H1 (cell line): Measurements from ENCODE around the gene COMMD2. TPM values are rescaled to one million over a fixed set of nuclear protein-coding genes. Genes with fewer than 3 reads are reported as not detected.

ENCODE experiments used
- ASH2L ChIP-seq: fragments of 200-600, 300-600 bp; sonication (generic); IDR thresholded peaks from one replicate; pipeline ENCODE4 v1.7.1; 2017; ENCODE audit warnings: low read length
- BACH1 ChIP-seq: IDR thresholded peaks from 2 replicates; pipeline ENCODE4 v1.6.1; 2012; ENCODE audit warnings: low read length, improper control_type of control experiment
- CBX5 ChIP-seq: fragments of 300-800, 300-1000 bp; sonication (generic); IDR thresholded peaks from 2 replicates; pipeline ENCODE4 v1.7.1; 2016; ENCODE audit warnings: antibody characterized with exemption, low read length, low read depth
- GTF2F1 ChIP-seq: IDR thresholded peaks from 2 replicates; pipeline ENCODE4 v1.6.1; 2012; ENCODE audit warnings: low read depth, low read length, improper control_type of control experiment, borderline replicate concordance
- HDAC2 ChIP-seq, 2 experiments: fragments of 300-600 bp in 1 of 2; sonication (generic) in 1 of 2; IDR thresholded peaks; 2 replicates each; pipeline ENCODE4 v1.6.1; 2011 to 2012; ENCODE audit warnings: low read depth in 2 of 2, low read length in 2 of 2, mild to moderate bottlenecking in 2 of 2, moderate library complexity in 2 of 2, borderline replicate concordance in 1 of 2, inconsistent platforms in 1 of 2
- JUN ChIP-seq: IDR thresholded peaks from 2 replicates; pipeline ENCODE4 v1.6.1; 2011; ENCODE audit warnings: low read depth, mild to moderate bottlenecking, improper control_type of control experiment, low read length
- KDM5A ChIP-seq: fragments of 200-600 bp; IDR thresholded peaks from 2 replicates; pipeline ENCODE4 v1.7.1; 2012; ENCODE audit warnings: mild to moderate bottlenecking, low read length, inconsistent platforms, mixed read lengths
- MAFK ChIP-seq: IDR thresholded peaks from 2 replicates; pipeline ENCODE4 v1.6.1; 2012; ENCODE audit warnings: low read depth, mild to moderate bottlenecking, improper control_type of control experiment, low read length
- POLR2A ChIP-seq, 2 experiments: IDR thresholded peaks; 1 replicate in 1 of 2; 2 replicates in 1 of 2; pipeline ENCODE4 v1.6.1; 2011; ENCODE audit warnings: low read depth in 2 of 2, low read length in 2 of 2, mild to moderate bottlenecking in 2 of 2; ENCODE audit errors: control extremely low read depth in 1 of 2
- RFX5 ChIP-seq: IDR thresholded peaks from 2 replicates; pipeline ENCODE4 v1.6.1; 2011; ENCODE audit warnings: low read depth, low read length, improper control_type of control experiment, borderline replicate concordance
- RNF2 ChIP-seq: fragments of 200-900, 300-1000 bp; sonication (generic); IDR thresholded peaks from 2 replicates; pipeline ENCODE4 v1.7.1; 2016; ENCODE audit warnings: borderline replicate concordance, low read depth, mild to moderate bottlenecking, antibody characterized with exemption, low read length; ENCODE audit not compliant: poor library complexity, severe bottlenecking; ENCODE audit errors: missing control alignments
- SIN3A ChIP-seq, 2 experiments: IDR thresholded peaks in 1 of 2; conservative IDR thresholded peaks in 1 of 2; 2 replicates each; pipeline ENCODE4 v1.6.1; 2011 to 2012; ENCODE audit warnings: low read length in 2 of 2, improper control_type of control experiment in 1 of 2, low read depth in 1 of 2, mild to moderate bottlenecking in 1 of 2
- SIRT6 ChIP-seq: IDR thresholded peaks from one replicate; pipeline ENCODE4 v1.7.1; 2012; ENCODE audit warnings: low read length, inconsistent platforms
- SIX5 ChIP-seq: IDR thresholded peaks from 2 replicates; pipeline ENCODE4 v1.6.1; 2011; ENCODE audit warnings: mild to moderate bottlenecking, low read depth, low read length
- SP2 ChIP-seq: IDR thresholded peaks from 2 replicates; pipeline ENCODE4 v1.6.1; 2012; ENCODE audit warnings: mild to moderate bottlenecking, low read length, inconsistent platforms
- SUZ12 ChIP-seq: fragments of 200-600 bp; sonication (generic); IDR thresholded peaks from 2 replicates; pipeline ENCODE4 v1.6.1; 2012; ENCODE audit warnings: mild to moderate bottlenecking, inconsistent platforms, low read length, moderate library complexity, mixed read lengths
- TAF1 ChIP-seq: IDR thresholded peaks from 2 replicates; pipeline ENCODE4 v1.6.1; 2011; ENCODE audit warnings: mild to moderate bottlenecking, low read depth, low read length
- TEAD4 ChIP-seq: IDR thresholded peaks from 2 replicates; pipeline ENCODE4 v1.6.1; 2012; ENCODE audit warnings: low read depth, low read length, inconsistent platforms, mixed read lengths
- polyA plus RNA-seq, 7 experiments: library from polyadenylated mRNA; depleted of rRNA in 3 of 7; stranded (reverse) in 5 of 7; unstranded in 2 of 7; fragments of >200 nt in 5 of 7; fragments of 200-250 nt in 2 of 7; gene quantifications; 1 replicate in 5 of 7; 2 replicates in 1 of 7; 4 replicates in 1 of 7; pipeline versions ENCODE4 v1.2.1 to v1.2.3, GENCODE V29; 2011 to 2013; ENCODE audit warnings: missing spikeins in 2 of 7, mixed read lengths in 2 of 7
- total RNA-seq: library from RNA; stranded (reverse); fragmentation: NEBNext Ultra II Directional; extraction: Animal tissue kit (Norgen Biotek cat#: 25700); gene quantifications from 2 replicates; pipeline ENCODE4 v1.2.1, GENCODE V29; 2021
- TF ChIP-seq, protein P1 (sequence below): IDR thresholded peaks from 2 replicates; pipeline ENCODE4 v1.6.1; 2012; ENCODE audit warnings: low read length, inconsistent platforms
- TF ChIP-seq, protein P2 (sequence below), 3 experiments: IDR thresholded peaks; 1 replicate in 2 of 3; 2 replicates in 1 of 3; pipeline versions ENCODE4 v1.5.1 to v1.6.1; 2011; ENCODE audit warnings: low read length in 3 of 3, mild to moderate bottlenecking in 3 of 3, inconsistent platforms in 2 of 3, low read depth in 1 of 3, moderate library complexity in 1 of 3; ENCODE audit not compliant: insufficient read depth in 1 of 3; ENCODE audit errors: control extremely low read depth in 1 of 3

Gene COMMD2
- total and polyA plus RNA-seq, 2 of the 8 experiments (the other 6 are each of a cell fraction or from before 2014, with no cell fraction given), result 20.2 to 57.2 TPM

DNA sequence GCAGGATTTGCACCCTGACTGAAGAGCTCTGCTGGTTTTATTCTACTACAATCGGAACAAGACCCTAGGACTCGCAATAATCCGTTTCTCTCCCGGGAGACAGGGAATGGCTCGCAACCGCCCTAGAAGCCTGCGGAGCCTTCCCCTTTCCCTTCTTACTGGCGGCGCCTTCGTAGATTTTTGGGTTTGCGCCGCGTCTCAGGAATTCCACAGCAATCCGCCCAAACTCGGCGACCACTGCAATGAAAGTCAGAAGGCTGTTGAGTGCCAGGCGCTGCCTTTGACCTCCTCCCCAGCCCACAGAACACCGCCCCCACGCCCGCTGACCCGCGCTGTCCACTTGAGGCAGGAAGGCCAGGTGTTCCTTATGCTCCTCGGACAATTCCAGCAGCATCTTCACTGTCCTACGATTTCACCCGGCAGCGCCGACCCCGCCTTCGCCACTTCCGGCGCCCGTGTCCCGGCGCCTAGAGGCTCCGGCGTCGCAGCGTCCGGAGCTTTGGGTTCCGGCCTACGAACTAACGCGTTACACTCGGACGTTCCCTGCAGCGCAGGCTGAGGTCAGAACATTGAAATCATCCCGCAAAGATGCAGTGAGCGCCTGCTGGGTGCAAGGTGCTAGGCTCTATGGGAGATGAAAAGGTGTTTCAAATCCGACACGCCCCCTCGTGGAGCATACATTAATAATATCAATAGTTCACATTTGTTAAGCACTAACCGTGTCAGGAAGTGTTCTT lies at the start of gene COMMD2 (continued):
- peak; percentile 33 to 95; a peak in 2 of 4 replicates for TF ChIP-seq SIN3A (conservative IDR thresholded peaks at IDR 0.05 in 1 of 2, IDR thresholded peaks at IDR 0.05 in 1 of 2; ENCODE audit: low read depth in 1 of 2, low read length in 2 of 2)
- peak; percentile 66 for TF ChIP-seq TEAD4
- no peak for TF ChIP-seq SIX5
- TF ChIP-seq HDAC2 (IDR thresholded peaks at IDR 0.05; ENCODE audit: borderline replicate concordance in 1 of 2, low read depth in 2 of 2, low read length in 2 of 2), result peak; percentile 19 to 94; a peak in 2 of 4 replicates
- TF ChIP-seq TAF1, result peak; percentile 97
- no peak for TF ChIP-seq MAFK
- TF ChIP-seq GTF2F1, result 0 out of 2 replicates have a peak, but pooled peaks have one; percentile 72
- peak; percentile 86 for TF ChIP-seq KDM5A
- peak; percentile 85 to 94 for TF ChIP-seq POLR2A (IDR thresholded peaks at IDR 0.05; ENCODE audit: control extremely low read depth in 1 of 2, low read depth in 2 of 2, low read length in 2 of 2)
- TF ChIP-seq, protein P1, sequence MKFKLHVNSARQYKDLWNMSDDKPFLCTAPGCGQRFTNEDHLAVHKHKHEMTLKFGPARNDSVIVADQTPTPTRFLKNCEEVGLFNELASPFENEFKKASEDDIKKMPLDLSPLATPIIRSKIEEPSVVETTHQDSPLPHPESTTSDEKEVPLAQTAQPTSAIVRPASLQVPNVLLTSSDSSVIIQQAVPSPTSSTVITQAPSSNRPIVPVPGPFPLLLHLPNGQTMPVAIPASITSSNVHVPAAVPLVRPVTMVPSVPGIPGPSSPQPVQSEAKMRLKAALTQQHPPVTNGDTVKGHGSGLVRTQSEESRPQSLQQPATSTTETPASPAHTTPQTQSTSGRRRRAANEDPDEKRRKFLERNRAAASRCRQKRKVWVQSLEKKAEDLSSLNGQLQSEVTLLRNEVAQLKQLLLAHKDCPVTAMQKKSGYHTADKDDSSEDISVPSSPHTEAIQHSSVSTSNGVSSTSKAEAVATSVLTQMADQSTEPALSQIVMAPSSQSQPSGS, result peak; percentile 92
- no peak for TF ChIP-seq BACH1
- TF ChIP-seq ASH2L, result peak; percentile 99
- no peak for TF ChIP-seq RNF2
- TF ChIP-seq, protein P2, sequence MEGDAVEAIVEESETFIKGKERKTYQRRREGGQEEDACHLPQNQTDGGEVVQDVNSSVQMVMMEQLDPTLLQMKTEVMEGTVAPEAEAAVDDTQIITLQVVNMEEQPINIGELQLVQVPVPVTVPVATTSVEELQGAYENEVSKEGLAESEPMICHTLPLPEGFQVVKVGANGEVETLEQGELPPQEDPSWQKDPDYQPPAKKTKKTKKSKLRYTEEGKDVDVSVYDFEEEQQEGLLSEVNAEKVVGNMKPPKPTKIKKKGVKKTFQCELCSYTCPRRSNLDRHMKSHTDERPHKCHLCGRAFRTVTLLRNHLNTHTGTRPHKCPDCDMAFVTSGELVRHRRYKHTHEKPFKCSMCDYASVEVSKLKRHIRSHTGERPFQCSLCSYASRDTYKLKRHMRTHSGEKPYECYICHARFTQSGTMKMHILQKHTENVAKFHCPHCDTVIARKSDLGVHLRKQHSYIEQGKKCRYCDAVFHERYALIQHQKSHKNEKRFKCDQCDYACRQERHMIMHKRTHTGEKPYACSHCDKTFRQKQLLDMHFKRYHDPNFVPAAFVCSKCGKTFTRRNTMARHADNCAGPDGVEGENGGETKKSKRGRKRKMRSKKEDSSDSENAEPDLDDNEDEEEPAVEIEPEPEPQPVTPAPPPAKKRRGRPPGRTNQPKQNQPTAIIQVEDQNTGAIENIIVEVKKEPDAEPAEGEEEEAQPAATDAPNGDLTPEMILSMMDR (IDR thresholded peaks at IDR 0.05; ENCODE audit: control extremely low read depth in 1 of 3, insufficient read depth in 1 of 3, low read depth in 1 of 3, low read length in 3 of 3), result peak in 2 of 3 experiments; percentile 6 to 13; a peak in 2 of 4 replicates
- no peak for TF ChIP-seq CBX5
- TF ChIP-seq RFX5, result no peak
- TF ChIP-seq SIRT6, result no peak
- TF ChIP-seq SUZ12, result no peak
- TF ChIP-seq SP2, result no peak
- peak; percentile 74; the same call in 1 of the 2 replicates for TF ChIP-seq JUN
